Stimulated activated CD8-positive, alpha-beta memory T cell treated with anti-CD3 and anti-CD28 coated beads, Interleukin-4, amount 100 ng/mL, for 4 hours (primary cell): ENCODE measurements around the gene ABHD5.

ENCODE experiments used
- DNase-seq, 2 donors: peaks; one replicate each; pipeline ENCODE4 v3.0.0-alpha.2; 2020; ENCODE audit warnings: low read depth in 2 of 2, low spot score in 1 of 2

Gene ABHD5

DNA sequence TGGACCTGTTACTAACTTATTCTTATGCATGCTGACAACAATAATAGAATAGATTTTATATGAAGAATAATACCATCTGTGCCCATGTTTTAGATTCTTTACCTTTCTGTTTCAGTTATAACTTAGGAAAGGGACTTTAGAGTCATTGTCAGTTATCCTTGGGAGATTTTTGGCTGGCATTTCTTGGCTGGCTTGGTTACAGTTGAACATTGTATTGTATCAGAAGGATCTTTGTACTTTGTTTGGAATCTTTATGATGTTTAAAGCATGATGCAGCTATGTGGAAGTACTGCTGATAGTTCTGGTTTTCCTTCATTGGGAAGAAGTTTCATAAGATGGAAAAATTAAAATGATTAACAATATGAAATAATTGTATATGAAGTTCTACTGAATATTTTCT, 19.9 kb downstream of the ABHD5 start:
- DNase-seq = no peak

DNA sequence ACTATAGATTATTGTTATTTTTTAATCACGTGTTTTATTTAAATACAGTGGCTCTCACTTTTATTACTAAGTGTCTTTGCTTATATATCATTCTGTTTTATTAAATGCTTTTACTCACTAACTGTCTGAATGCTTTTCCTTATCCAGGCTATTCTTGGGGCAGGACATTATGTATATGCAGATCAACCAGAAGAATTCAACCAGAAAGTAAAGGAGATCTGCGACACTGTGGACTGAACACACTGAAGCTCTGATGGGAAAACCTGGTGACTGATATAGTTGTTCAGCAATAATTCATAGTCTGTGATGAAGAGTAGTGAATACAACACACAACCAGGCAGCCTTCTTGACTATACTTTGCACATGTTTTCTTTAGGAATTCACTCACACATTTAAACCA, 27.6 kb downstream of the ABHD5 start:
- DNase-seq = no peak

DNA sequence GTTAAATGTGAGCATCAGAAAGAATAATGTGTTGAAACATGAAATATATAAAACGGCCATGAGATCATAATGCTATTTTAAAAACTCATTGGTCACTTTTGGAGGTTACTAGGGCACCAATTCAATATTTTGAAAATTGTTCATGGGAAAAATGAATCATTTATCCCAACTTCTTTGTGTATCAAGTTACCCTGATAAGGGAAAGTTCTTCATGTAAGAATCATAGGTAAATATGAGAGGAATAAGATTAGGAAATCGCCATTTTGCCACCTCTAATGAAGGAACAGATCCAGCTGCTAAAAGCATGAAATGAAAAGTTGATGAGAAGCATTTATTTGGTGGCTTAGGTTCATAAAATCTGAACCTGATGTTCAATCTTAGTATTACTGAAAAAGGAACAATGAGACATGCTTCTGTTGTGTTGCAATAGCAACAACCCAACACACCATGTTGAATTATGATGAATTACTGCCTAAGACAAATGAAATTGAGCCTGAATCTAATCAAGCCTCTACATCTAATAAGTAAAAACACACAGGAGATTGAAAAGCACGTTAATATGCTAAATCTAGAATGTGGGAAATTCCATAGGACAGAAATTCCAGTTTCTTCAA, 32.5 kb downstream of the ABHD5 start:
- no peak for DNase-seq

- DNase-seq = no peak
Observed at GRCh38 chr3:43726521-43726920, 35.8 kb downstream of the ABHD5 start.

DNA sequence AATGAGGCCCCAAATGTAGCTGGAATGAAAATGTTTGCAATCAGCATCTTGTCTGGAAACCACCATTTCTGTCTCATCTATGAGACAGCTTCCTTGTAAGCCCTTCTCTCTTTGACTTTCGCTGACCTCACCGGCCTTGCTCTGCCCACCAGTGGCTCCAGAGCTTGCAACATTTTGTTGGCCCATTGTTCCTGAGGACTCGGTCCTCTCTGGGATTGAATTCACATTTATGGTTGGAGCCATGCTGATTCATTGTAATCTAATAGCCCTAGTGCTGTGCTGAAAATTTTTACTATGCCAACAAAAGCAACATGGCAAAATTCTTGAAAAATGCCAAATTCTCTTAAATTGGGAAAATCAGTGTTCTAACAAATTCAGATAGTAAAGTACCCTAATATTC, 37.2 kb downstream of the ABHD5 start:
- no peak for DNase-seq

GRCh38 chr3:43728476-43728875, 37.7 kb downstream of the ABHD5 start:
- no peak for DNase-seq

GRCh38 chr3:43728947-43729346, 38.2 kb downstream of the ABHD5 start:
- no peak for DNase-seq

GRCh38 chr3:43729707-43730414, 39.1 kb downstream of the ABHD5 start:
- DNase-seq = no peak

DNA sequence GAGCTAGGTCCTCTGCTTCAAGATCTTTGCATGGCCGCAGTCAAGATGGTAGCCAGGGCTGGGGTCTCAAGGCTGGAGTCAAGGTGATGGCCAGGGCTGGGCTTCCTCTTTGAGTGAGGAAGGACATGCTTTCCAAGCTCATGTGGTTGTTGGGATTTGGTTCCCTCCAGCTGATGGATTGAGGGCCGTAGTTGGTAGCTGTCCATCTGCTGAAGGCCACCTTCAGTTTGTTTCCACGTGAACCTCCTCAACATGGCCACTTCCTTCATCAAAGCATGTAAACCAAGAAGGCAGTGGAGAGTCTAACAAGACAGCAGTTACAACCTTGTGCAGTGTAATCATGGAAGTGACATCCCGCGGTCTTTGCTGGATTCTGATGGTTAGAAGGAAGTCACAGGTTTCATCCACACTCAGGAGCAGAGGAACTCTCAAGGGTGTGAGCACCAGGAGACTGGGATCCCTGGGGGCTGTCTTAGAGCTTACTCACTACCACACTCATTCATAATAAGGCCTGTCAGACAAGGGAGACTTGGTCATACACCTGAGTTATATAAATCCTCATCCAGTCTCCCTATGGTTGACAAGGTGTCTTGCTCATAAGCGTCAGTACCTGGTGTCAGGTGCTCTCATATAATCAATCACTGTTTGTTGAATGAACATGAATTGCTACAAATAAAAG, 42.1 kb downstream of the ABHD5 start:
- no peak for DNase-seq

- DNase-seq = no peak
Observed at GRCh38 chr3:43733459-43734384, 43.0 kb downstream of the ABHD5 start.

DNA sequence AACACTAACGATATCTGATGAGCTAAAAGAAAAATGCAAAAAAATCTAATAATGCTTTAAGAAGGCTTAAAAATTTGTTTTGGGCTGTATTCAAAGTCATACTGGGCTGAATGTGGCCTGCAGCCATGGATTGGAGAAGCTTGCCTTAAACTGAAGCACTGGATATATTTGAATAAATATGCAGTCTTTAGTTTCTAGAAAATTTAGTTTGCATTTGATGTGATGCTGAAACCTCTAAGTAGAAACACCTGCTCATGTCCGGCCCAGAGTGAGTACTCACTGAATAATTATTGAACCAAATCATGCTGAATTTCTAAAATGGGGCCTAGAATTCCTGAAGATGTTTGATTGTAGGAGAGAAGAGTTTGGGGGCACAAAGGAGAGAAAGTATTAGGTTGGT, 43.9 kb downstream of the ABHD5 start:
- DNase-seq = no peak

- DNase-seq = no peak
Observed at GRCh38 chr3:43735618-43736017, 44.9 kb downstream of the ABHD5 start.

GRCh38 chr3:43736558-43737440, 46.1 kb downstream of the ABHD5 start:
- no peak for DNase-seq

- no peak for DNase-seq
Observed at GRCh38 chr3:43738305-43738704, 47.6 kb downstream of the ABHD5 start.

- no peak for DNase-seq
Observed at GRCh38 chr3:43742920-43743319, 52.2 kb downstream of the ABHD5 start.

DNA sequence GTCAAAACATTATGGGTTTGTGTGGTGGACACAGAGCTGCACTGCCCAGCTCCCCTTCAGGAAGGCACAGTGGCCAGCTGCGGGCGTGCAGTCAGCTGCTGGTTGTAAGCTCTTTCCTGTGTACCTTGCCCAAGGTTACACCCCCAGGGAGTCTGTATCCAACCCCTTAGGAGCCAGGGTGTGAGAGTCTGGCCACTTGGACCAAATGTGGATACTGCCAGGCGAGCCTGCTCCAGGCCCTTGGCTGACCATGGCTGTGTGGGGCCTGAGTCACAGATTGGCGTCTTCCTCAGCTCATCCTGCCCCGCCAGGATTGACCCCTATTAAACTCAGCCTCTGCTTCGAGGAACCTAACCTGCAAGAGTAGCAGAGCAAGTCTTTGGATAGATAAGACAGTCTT, 56.9 kb downstream of the ABHD5 start:
- DNase-seq = no peak

DNA sequence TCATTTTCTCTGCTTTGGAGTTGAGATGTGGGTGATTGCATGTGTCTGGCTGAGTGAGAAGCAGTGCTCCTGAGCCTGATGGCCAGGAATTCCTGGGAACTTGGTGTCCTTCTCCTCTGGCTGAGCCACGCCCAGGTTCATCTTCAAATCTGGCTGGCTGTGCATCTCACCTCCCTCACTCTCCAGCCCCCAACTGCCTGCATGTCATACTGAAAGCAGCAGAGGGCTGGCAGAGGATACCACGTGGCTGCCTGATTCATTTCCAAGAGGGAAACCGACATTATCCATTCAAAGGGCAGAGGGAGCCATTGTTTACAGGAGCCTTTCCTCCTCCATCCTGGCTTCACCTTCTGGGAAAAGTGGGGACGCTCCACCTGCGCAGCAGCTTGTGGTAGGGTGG, 57.4 kb downstream of the ABHD5 start:
- DNase-seq = no peak

- no peak for DNase-seq
Observed at GRCh38 chr3:43748645-43749044, 57.9 kb downstream of the ABHD5 start.

- no peak for DNase-seq
Observed at GRCh38 chr3:43752905-43753304, 62.2 kb downstream of the ABHD5 start.
